Measurements from ENCODE around the gene CDC26. TPM values are rescaled to one million over a fixed set of nuclear protein-coding genes. Genes with fewer than 3 reads are reported as not detected.

Gene CDC26
- total and polyA plus RNA-seq, 10 of the 15 experiments (the other 5 are each of a cell fraction or from before 2014, with no cell fraction given): 28.2 to 156 (median 61.5) TPM

GRCh38 chr9:113275157-113276131, at the start of gene CDC26, which contains the start of gene PRPF4 (continued):
- no peak for TF ChIP-seq CHD1 (IDR thresholded peaks at IDR 0.05; ENCODE audit: low read depth, low read length)
- TF ChIP-seq CEBPB (IDR thresholded peaks at IDR 0.05; ENCODE audit: borderline replicate concordance in 1 of 2, low read depth in 2 of 2, low read length in 2 of 2): no peak
- no peak for TF ChIP-seq KLF5 (IDR thresholded peaks at IDR 0.05; ENCODE audit: partially characterized antibody)
- TF ChIP-seq STAT3 (IDR thresholded peaks at IDR 0.05; ENCODE audit: low read depth, low read length): no peak
- no peak for TF ChIP-seq FOXM1 (IDR thresholded peaks at IDR 0.05; ENCODE audit: low read depth, low read length)
- TF ChIP-seq BACH1 (IDR thresholded peaks at IDR 0.05; ENCODE audit: borderline replicate concordance): peak; percentile 51; the same call in 1 of the 2 replicates
- no peak for TF ChIP-seq MTA3 (IDR thresholded peaks at IDR 0.05; ENCODE audit: borderline replicate concordance, low read length)
- no peak; the same call in 1 of the 2 replicates for TF ChIP-seq BRCA1 (IDR thresholded peaks at IDR 0.05; ENCODE audit: low read depth, low read length)
- TF ChIP-seq REST (IDR thresholded peaks at IDR 0.05; ENCODE audit: low read depth, low read length): no peak
- peak; percentile 92 for TF ChIP-seq HCFC1 (IDR thresholded peaks at IDR 0.05; ENCODE audit: low read length)
- TF ChIP-seq RUNX3 (IDR thresholded peaks at IDR 0.05; ENCODE audit: low read length): no peak
- TF ChIP-seq MAX (IDR thresholded peaks at IDR 0.05; ENCODE audit: low read depth, low read length): peak; percentile 88
- TF ChIP-seq MLLT1 (IDR thresholded peaks at IDR 0.05): peak; percentile 57; the same call in 1 of the 2 replicates
- peak; percentile 66; the same call in 1 of the 2 replicates for TF ChIP-seq ZNF687 (IDR thresholded peaks at IDR 0.05)
- TF ChIP-seq TBL1XR1 (IDR thresholded peaks at IDR 0.05; ENCODE audit: low read depth, low read length): peak; percentile 73; the same call in 1 of the 2 replicates
- TF ChIP-seq SUZ12 (IDR thresholded peaks at IDR 0.05; ENCODE audit: unreplicated experiment): no peak
- TF ChIP-seq SRF (IDR thresholded peaks at IDR 0.05; ENCODE audit: low read depth in 2 of 2, low read length in 2 of 2): 0 out of 4 replicates have a peak, but pooled peaks of 1 of the 2 experiments have one; percentile 4
- TF ChIP-seq MXI1 (IDR thresholded peaks at IDR 0.05; ENCODE audit: low read depth, low read length): peak; percentile 88
- no peak for TF ChIP-seq EZH2 (IDR thresholded peaks at IDR 0.05; ENCODE audit: borderline replicate concordance, control insufficient read depth, low read depth, low read length)

All from GM12878 (cell line).